OCI-LY3 (cell line): ENCODE measurements around the gene PDLIM3.
"Not testable (repeated sequence)": the region's sequence is repeated elsewhere in the genome, so short reads cannot be mapped to it uniquely, and the experiment has no call there.

Experiments used
- CTCF ChIP-seq: fragments of 200-600, 300-600 bp; sonication (generic); IDR thresholded peaks from 2 replicates; pipeline ENCODE4 v1.5.1; 2014; ENCODE audit warnings: antibody characterized with exemption, low read length, low read depth
- EZH2phosphoT487 ChIP-seq: fragments of 200-600 bp; shearing (Covaris generic); IDR thresholded peaks from 2 replicates; pipeline ENCODE4 v1.6.1; 2018; ENCODE audit warnings: antibody characterized with exemption, mixed run types, low read depth

GRCh38 chr4:185511243-185511642 is 24.1 kb downstream of the PDLIM3 start:
- not testable (repeated sequence) for TF ChIP-seq CTCF, EZH2phosphoT487
